AG08396 (cell line): ENCODE results near the gene KIAA1755.

Source experiments
- DNase-seq: peaks from one replicate; pipeline ENCODE4 v3.0.0; 2012; ENCODE audit warnings: low spot score, mixed read lengths

Gene KIAA1755

GRCh38 chr20:38237381-38237780 is 23.2 kb downstream of the KIAA1755 start:
- DNase-seq: no peak

- no peak for DNase-seq
These were observed 28.9 kb downstream of the KIAA1755 start for GRCh38 chr20:38231531-38232121.

- no peak for DNase-seq
These were observed 29.5 kb downstream of the KIAA1755 start for GRCh38 chr20:38230957-38231526.

- DNase-seq: no peak
These were observed 30.3 kb downstream of the KIAA1755 start for GRCh38 chr20:38230253-38230551.

- peak; percentile 53 for DNase-seq
These were observed 30.9 kb downstream of the KIAA1755 start for GRCh38 chr20:38229376-38230252.

GRCh38 chr20:38228436-38228835 is 32.1 kb downstream of the KIAA1755 start:
- no peak for DNase-seq

GRCh38 chr20:38227420-38228360 is 32.8 kb downstream of the KIAA1755 start:
- DNase-seq: no peak

- DNase-seq: no peak
These were observed 34.0 kb downstream of the KIAA1755 start for GRCh38 chr20:38226553-38226952.

GRCh38 chr20:38225900-38226263 is 34.7 kb downstream of the KIAA1755 start:
- no peak for DNase-seq

- no peak for DNase-seq
These were observed 35.2 kb downstream of the KIAA1755 start for GRCh38 chr20:38225240-38225899.

- no peak for DNase-seq
These were observed 36.0 kb downstream of the KIAA1755 start for GRCh38 chr20:38224531-38224930.

GRCh38 chr20:38223743-38224100 is 36.8 kb downstream of the KIAA1755 start:
- no peak for DNase-seq

GRCh38 chr20:38222923-38223742 is 37.4 kb downstream of the KIAA1755 start:
- no peak for DNase-seq

- DNase-seq: peak; percentile 83
These were observed 38.2 kb downstream of the KIAA1755 start for GRCh38 chr20:38222231-38222922.

GRCh38 chr20:38221119-38221589 is 39.4 kb downstream of the KIAA1755 start:
- peak; percentile 86 for DNase-seq

GRCh38 chr20:38220587-38221118 is 39.9 kb downstream of the KIAA1755 start:
- DNase-seq: no peak

GRCh38 chr20:38219006-38219950 is 41.3 kb downstream of the KIAA1755 start:
- no peak for DNase-seq

- DNase-seq: no peak
These were observed 42.0 kb downstream of the KIAA1755 start for GRCh38 chr20:38218566-38218885.
